NCI-H2227 treated with DMSO at 0.1 percent for 48 hours (cell line): ENCODE results near the gene TMEM235.

ENCODE experiments used
- DNase-seq: peaks from one replicate; lab custom pipeline; 2025; lab: John Stamatoyannopoulos, UW

Gene TMEM235

DNA sequence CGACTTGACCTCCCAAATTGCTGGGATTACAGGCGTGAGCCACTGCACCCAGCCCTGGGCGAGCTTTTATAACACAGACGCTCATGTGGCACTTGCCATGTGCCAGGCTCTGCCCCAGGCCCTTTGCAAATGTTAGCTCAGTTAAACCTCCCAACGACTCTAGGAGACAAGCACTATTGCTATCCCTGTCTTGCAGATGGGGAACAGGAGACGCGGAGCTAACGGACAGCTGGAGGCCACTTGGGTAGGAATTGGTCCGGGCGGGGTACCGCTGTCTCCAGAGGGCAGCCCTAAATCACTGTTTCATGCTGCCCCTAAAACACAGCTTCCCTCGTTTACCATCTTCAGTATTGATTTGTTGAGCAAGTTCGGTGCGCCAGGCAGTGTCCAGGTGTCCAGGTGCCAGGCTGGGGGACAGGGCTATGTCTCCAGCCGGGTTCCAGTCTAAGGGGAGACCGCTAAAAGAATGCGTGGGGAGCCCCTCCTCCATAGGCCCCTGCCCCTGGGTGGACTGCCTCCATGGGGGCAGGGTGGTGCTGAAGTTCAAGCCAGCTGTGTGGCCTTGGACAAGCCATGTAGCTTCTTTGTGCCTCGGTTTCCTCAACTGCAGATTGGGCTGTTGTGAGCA is 23.7 kb downstream of the TMEM235 start:
- DNase-seq, result no peak

GRCh38 chr17:78255953-78256706 is 24.7 kb downstream of the TMEM235 start:
- DNase-seq, result no peak

GRCh38 chr17:78256707-78257591 is 25.5 kb downstream of the TMEM235 start:
- no peak for DNase-seq

- no peak for DNase-seq
Measured at GRCh38 chr17:78257810-78258322, 26.4 kb downstream of the TMEM235 start.

GRCh38 chr17:78258323-78259191 is 27.1 kb downstream of the TMEM235 start:
- DNase-seq, result no peak

DNA sequence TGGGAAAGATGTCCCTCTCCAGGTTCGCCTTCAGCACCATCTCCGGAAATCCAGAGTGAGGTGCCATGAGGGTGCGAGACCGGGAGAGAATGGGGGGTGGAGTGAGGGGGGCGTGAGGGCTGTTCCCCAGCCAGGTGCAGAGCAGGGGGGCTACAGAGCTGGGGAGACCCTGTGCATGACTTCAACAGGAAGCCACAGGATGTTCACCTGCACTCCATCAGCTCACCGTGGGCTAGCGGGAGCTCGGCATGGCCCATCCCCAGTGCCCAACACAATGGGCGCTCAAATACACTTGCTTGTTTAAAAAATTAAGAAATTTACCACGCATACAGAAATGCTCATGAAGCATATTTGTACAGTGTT is 27.7 kb downstream of the TMEM235 start:
- DNase-seq, result no peak

GRCh38 chr17:78263063-78263735 is 31.8 kb downstream of the TMEM235 start:
- no peak for DNase-seq

- no peak for DNase-seq
Measured at GRCh38 chr17:78263736-78264340, 32.4 kb downstream of the TMEM235 start.

DNA sequence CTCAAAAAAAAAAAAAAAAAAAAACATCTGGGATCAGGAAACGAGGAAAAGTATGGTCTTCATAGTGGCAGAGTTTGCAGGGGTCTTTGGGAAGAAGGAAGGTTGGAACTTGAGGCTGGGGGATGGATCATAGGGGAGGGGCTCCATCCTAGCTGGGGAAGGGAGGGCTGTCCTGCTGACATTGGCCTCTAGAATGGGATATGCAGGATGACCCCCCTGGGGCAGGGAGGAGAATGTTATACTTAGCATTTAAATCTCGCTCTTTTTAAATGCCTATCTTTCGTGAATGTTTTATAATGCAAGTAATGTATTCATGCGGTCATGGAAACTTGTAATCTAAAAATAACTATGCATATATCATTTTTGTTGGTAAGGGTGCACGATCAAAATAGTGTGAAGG is 33.2 kb downstream of the TMEM235 start:
- no peak for DNase-seq

DNA sequence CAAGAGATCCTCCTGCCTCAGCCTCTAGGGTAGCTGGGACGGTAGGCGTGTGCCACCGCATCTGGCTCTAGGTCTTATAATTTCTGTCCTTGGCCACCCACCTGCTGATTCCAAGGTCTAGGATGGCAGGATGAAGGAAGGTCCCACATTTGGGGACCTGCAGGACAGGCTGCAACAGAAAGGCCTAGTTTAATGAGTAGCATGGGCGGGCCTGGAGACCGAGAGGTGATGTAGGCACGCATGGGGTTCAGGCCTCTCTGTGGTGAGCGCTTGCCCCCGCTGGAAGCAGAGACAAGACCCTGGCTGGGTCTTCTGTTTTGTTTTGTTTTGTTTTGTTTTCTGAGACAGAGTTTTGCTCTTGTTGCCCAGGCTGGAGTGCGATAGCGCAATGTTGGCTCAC is 33.7 kb downstream of the TMEM235 start:
- DNase-seq, result no peak

DNA sequence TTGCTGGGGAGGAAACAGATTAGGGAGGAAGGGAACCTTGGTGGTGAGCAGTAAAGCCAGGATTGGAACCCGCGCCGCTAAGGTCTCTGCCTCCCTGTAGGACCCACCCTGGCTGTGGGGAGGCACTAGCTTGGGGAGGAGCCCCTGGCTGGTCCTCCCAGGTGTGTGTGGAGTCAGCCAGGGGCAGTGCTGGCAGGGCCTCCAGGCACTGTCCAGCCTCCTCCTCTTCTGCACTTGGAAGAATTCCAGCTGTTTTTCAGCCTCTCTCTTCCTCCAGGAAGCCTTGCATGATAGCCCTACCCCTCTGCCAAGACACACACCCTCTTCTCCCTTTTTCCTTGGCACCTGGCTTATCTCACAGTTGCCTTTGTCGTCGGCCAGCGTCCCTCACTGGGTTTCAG is 34.8 kb downstream of the TMEM235 start:
- DNase-seq, result no peak

GRCh38 chr17:78266771-78267170 is 35.3 kb downstream of the TMEM235 start:
- no peak for DNase-seq

GRCh38 chr17:78267253-78268073 is 36.0 kb downstream of the TMEM235 start:
- DNase-seq, result no peak

DNA sequence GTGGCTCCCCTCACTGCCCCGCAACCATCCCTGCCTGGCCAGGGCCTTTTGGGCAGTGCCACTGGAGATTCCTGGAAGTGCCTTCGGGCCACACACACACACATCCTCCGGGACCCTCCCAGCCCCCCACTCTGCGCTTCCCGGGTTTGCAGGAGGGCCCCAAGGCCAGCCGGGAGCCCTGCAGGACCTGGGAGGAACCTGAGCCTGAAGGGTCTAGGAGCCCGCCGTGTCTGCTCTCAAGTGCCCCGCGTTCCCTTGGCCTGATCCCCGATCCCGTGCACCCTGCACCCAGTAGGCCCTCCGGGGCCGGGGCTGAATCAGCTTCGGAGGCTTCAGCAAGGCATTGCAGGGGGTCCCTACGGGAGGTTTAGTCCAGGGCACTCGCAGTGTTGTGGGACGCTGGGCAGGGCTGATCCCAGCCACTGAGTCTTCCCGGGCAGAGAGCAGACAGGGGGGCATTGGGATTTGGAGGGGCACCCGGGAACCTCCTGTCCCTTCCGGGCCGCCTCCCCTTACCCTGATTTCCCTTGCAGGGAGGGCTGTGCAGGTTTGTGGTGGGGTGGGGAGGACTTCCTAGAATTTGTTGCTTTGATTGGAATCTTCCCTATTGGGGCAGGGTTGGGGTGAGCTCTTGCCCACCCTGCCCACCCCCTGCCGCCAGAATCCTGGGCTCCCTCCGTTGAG is 36.9 kb downstream of the TMEM235 start:
- no peak for DNase-seq

DNA sequence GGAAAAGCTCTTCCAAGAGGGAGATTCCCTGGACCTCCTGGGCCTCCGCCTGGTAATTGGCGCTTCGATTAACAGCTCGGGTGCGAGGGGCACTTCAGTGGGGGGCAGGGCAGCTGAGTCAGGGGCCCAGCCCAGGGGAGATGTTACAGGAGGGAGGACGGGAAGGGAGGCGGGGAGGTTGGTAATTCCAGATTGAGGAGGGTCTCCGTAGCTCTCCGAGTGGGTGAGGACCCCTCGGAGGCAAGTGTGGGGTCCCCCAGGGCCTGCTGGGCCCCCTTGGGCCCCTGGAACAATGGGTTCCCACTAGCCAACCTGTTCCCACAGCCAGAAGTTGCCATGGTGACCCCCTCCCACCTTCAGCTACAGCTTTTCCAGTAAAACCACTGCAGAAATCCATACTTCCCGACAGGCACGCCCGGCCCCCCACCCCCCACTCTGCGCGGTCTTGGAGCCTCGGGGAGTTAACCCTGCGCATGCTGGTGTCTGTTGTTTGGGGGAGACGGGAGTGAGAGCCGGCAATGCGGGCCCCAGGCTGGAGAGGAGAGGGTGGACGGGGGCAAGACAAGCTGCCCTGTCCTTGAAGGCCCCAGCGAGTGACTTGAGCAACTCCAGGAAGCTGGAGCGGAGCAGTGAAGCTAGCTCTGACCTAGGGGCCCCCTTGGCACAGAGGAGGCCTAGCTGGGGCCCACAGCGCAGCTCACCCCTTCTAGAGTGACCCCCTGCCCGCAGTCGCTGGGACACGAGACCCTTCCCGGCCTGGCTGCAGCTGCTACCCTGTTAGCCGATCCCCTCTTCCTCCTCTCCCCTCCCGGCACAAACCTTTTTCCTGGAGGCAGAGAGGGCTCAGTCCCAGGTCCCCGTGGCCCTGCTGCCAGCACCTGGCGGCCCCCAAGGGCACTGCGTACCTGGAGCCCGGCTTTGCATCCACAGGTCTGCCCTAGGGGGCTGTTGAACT is 37.8 kb downstream of the TMEM235 start:
- peak; percentile 79 for DNase-seq

DNA sequence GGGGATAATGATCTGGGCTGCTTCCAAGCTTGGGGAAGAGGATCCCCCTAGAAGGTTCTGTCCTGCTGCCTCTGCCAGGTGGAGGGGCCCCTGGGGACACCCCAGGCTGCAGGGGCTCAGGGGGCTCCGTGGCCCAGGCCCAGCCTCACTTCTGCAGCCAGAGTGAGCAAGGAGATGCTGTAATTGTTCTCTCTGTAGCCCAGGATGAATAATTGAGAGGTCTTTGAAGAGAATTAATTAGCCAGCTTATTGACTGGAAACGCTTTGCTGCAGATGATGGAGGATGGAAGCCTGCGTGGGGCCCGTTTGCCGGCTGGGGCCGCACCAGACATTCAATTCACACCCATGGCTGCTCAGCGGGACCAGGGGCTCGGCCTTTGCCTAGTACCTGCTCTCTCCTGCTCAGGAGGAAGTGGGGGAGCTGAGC is 38.5 kb downstream of the TMEM235 start:
- no peak for DNase-seq

DNA sequence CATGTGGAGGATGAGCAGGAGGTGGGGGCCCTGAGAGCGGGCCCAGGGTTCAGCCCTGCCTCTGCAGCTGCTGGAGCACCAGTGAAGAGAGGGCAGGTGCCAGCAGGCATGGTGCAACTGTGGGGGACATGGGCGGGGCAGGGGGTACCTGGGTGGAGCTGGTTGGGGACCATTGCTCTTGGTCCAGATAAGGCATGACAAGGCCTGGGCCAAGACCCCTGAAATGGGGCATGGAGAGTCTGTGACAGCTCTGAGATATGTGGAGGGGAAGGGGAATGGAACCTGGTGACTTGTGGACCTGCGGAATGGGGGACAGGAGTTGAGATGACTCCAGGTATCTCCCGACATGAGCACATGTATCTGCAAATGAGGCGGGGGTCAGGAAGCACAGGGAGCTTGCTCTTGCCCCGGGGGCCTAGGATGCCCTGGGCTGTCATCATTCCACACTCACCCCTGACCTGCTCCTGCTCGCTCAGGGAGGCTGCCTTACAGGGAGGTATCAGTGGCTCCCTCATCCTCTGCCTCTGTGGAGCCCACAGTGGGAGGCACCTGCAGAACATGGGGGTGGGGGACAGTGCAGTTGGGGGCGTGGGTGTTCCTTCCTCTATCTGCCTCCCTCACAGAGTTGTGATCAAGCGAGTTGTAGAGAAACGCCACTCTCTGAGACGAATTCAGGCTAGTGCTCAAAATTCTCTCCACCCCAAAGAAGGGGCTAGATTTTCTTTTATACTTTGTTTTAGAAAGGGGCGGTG is 40.2 kb downstream of the TMEM235 start:
- DNase-seq, result no peak
